Stimulated activated memory B cell treated with anti-CD40 and anti-IgM and Interleukin-4, amounts not matched to agents 10 μg/mL and 1 μg/mL and 100 μg/mL, for 72 hours (primary cell): Measurements from ENCODE around the gene JPT1.

Experiments used
- ATAC-seq: fragments of 150-1000 bp; cut with Tn5 transposase; 2 replicates; pipeline ENCODE4 v1.10.0; 2021
- H3K27ac Mint-ChIP-seq: one replicate; pipeline ENCODE4 v1.8.0; 2022; ENCODE audit warnings: mild to moderate bottlenecking, mixed read lengths
- H3K27me3 Mint-ChIP-seq: one replicate; pipeline ENCODE4 v1.8.0; 2022; ENCODE audit warnings: mixed read lengths
- H3K36me3 Mint-ChIP-seq: one replicate; pipeline ENCODE4 v1.8.0; 2022; ENCODE audit warnings: mixed read lengths
- H3K4me1 Mint-ChIP-seq: one replicate; pipeline ENCODE4 v1.8.0; 2022; ENCODE audit warnings: mixed read lengths
- H3K4me3 Mint-ChIP-seq: one replicate; pipeline ENCODE4 v1.8.0; 2022; ENCODE audit warnings: mild to moderate bottlenecking, moderate library complexity, mixed read lengths
- H3K9me3 Mint-ChIP-seq: one replicate; pipeline ENCODE4 v1.8.0; 2022; ENCODE audit warnings: mixed read lengths

Gene JPT1

GRCh38 chr17:75154195-75155106 is at the start of gene JPT1:
TSS of gene JPT1 (minus strand) at chr17:75154512. CDS start at chr17:75154397, 115 bp downstream.
- ATAC-seq, result peak; percentile 99
- no peaks in the 10 kb centered on the region for H3K27me3 Mint-ChIP-seq
- H3K27ac Mint-ChIP-seq, result peak within 1 kb of the TSS; percentile 88
- H3K9me3 Mint-ChIP-seq, result no peaks in the 10 kb centered on the region
- peaks cover 40% of the 10 kb centered on the region for H3K4me1 Mint-ChIP-seq
- no peaks in the 10 kb centered on the region for H3K36me3 Mint-ChIP-seq
- H3K4me3 Mint-ChIP-seq, result peak within 1 kb of the TSS; percentile 97

- no peak for ATAC-seq
- Mint-ChIP-seq H3K27ac (no peak overlapping the region), H3K27me3 (no peaks in the 10 kb centered on the region), H3K4me1 (peaks cover 13% of the 10 kb centered on the region), H3K9me3 (no peaks in the 10 kb centered on the region), H3K36me3 (no peaks in the 10 kb centered on the region), H3K4me3 (no peak overlapping the region)
Observed at GRCh38 chr17:75199886-75200618, 45.7 kb upstream of the JPT1 start.

- Mint-ChIP-seq H3K4me1 (no peaks in the 10 kb centered on the region), H3K4me3 (no peak overlapping the region), H3K36me3 (no peaks in the 10 kb centered on the region), H3K27me3 (no peaks in the 10 kb centered on the region), H3K27ac (no peak overlapping the region), H3K9me3 (no peaks in the 10 kb centered on the region)
- no peak for ATAC-seq
Observed at GRCh38 chr17:75194879-75195278, 40.6 kb upstream of the JPT1 start.

- H3K9me3 Mint-ChIP-seq, result no peaks in the 10 kb centered on the region
- H3K4me1 Mint-ChIP-seq, result peaks cover 8% of the 10 kb centered on the region
- H3K27ac Mint-ChIP-seq, result no peak overlapping the region
- H3K27me3 Mint-ChIP-seq, result no peaks in the 10 kb centered on the region
- H3K36me3 Mint-ChIP-seq, result no peaks in the 10 kb centered on the region
- H3K4me3 Mint-ChIP-seq, result no peak overlapping the region
- ATAC-seq, result no peak
Observed at GRCh38 chr17:75191584-75191983, 37.3 kb upstream of the JPT1 start.

GRCh38 chr17:75188614-75189013 is 34.3 kb upstream of the JPT1 start:
- no peaks in the 10 kb centered on the region for H3K9me3 Mint-ChIP-seq

GRCh38 chr17:75183999-75184884 is 29.9 kb upstream of the JPT1 start:
- Mint-ChIP-seq H3K4me3 (peak overlapping the region; percentile 88), H3K36me3 (peaks cover 10% of the 10 kb centered on the region), H3K9me3 (no peaks in the 10 kb centered on the region), H3K4me1 (peaks cover 38% of the 10 kb centered on the region), H3K27ac (peak overlapping the region; percentile 99), H3K27me3 (no peaks in the 10 kb centered on the region)
- ATAC-seq, result no peak

More at GRCh38 chr17:75188614-75189013, 34.3 kb upstream of the JPT1 start:
- Mint-ChIP-seq H3K4me1 (peaks cover 18% of the 10 kb centered on the region), H3K36me3 (no peaks in the 10 kb centered on the region), H3K27ac (peak overlapping the region; percentile 10), H3K27me3 (no peaks in the 10 kb centered on the region), H3K4me3 (no peak overlapping the region)
- no peak for ATAC-seq

GRCh38 chr17:75182569-75183436 is 28.5 kb upstream of the JPT1 start, which contains the start of gene SUMO2:
TSS of gene SUMO2 (minus strand) at chr17:75182959. CDS start at chr17:75182834, 125 bp downstream.
- H3K4me1 Mint-ChIP-seq, result peaks cover 33% of the 10 kb centered on the region
- peak within 1 kb of the TSS; percentile 88 for H3K4me3 Mint-ChIP-seq
- no peaks in the 10 kb centered on the region for H3K9me3 Mint-ChIP-seq
- peaks cover 10% of the 10 kb centered on the region for H3K36me3 Mint-ChIP-seq
- H3K27me3 Mint-ChIP-seq, result no peaks in the 10 kb centered on the region
- ATAC-seq, result peak; percentile 95
- H3K27ac Mint-ChIP-seq, result peak within 1 kb of the TSS; percentile 99

- ATAC-seq, result peak; percentile 25
- no peaks in the 10 kb centered on the region for H3K9me3 Mint-ChIP-seq
Observed at GRCh38 chr17:75182319-75182568, 27.9 kb upstream of the JPT1 start.

GRCh38 chr17:75181608-75182318 is 27.5 kb upstream of the JPT1 start:
- Mint-ChIP-seq H3K4me3 (peak overlapping the region; percentile 79), H3K9me3 (no peaks in the 10 kb centered on the region), H3K27me3 (no peaks in the 10 kb centered on the region), H3K27ac (peak overlapping the region; percentile 99), H3K4me1 (peaks cover 35% of the 10 kb centered on the region), H3K36me3 (peaks cover 13% of the 10 kb centered on the region)
- no peak for ATAC-seq

More at GRCh38 chr17:75182319-75182568, 27.9 kb upstream of the JPT1 start:
- H3K4me3 Mint-ChIP-seq, result peak overlapping the region; percentile 79
- peak overlapping the region; percentile 99 for H3K27ac Mint-ChIP-seq
- no peaks in the 10 kb centered on the region for H3K27me3 Mint-ChIP-seq
- H3K4me1 Mint-ChIP-seq, result peaks cover 33% of the 10 kb centered on the region
- H3K36me3 Mint-ChIP-seq, result peaks cover 10% of the 10 kb centered on the region

- ATAC-seq, result no peak
- H3K27ac Mint-ChIP-seq, result peak overlapping the region; percentile 99
- no peaks in the 10 kb centered on the region for H3K9me3 Mint-ChIP-seq
- no peaks in the 10 kb centered on the region for H3K27me3 Mint-ChIP-seq
- H3K36me3 Mint-ChIP-seq, result peaks cover 15% of the 10 kb centered on the region
- H3K4me1 Mint-ChIP-seq, result peaks cover 39% of the 10 kb centered on the region
- H3K4me3 Mint-ChIP-seq, result peak overlapping the region; percentile 79
Observed at GRCh38 chr17:75181110-75181509, 26.8 kb upstream of the JPT1 start.

- Mint-ChIP-seq H3K4me1 (peaks cover 31% of the 10 kb centered on the region), H3K27me3 (no peaks in the 10 kb centered on the region), H3K4me3 (no peak overlapping the region), H3K36me3 (peaks cover 22% of the 10 kb centered on the region), H3K27ac (no peak overlapping the region), H3K9me3 (no peaks in the 10 kb centered on the region)
- ATAC-seq, result no peak
Observed at GRCh38 chr17:75178453-75178852, 24.1 kb upstream of the JPT1 start.

GRCh38 chr17:75176625-75177024 is 22.3 kb upstream of the JPT1 start:
- Mint-ChIP-seq H3K36me3 (peaks cover 29% of the 10 kb centered on the region), H3K9me3 (no peaks in the 10 kb centered on the region), H3K27me3 (no peaks in the 10 kb centered on the region), H3K4me1 (peaks cover 30% of the 10 kb centered on the region), H3K27ac (no peak overlapping the region), H3K4me3 (no peak overlapping the region)
- no peak for ATAC-seq

GRCh38 chr17:75174996-75175395 is 20.7 kb upstream of the JPT1 start:
- H3K27me3 Mint-ChIP-seq, result no peaks in the 10 kb centered on the region
- peaks cover 17% of the 10 kb centered on the region for H3K4me1 Mint-ChIP-seq
- no peak for ATAC-seq
- H3K36me3 Mint-ChIP-seq, result peaks cover 23% of the 10 kb centered on the region
- H3K4me3 Mint-ChIP-seq, result no peak overlapping the region
- no peak overlapping the region for H3K27ac Mint-ChIP-seq
- no peaks in the 10 kb centered on the region for H3K9me3 Mint-ChIP-seq

GRCh38 chr17:75173526-75173925 is 19.2 kb upstream of the JPT1 start:
- H3K4me1 Mint-ChIP-seq, result peaks cover 15% of the 10 kb centered on the region
- no peaks in the 10 kb centered on the region for H3K27me3 Mint-ChIP-seq
- ATAC-seq, result no peak
- H3K9me3 Mint-ChIP-seq, result no peaks in the 10 kb centered on the region
- H3K4me3 Mint-ChIP-seq, result no peak overlapping the region
- no peak overlapping the region for H3K27ac Mint-ChIP-seq
- H3K36me3 Mint-ChIP-seq, result peaks cover 19% of the 10 kb centered on the region
